Ureter (tissue), 1 donor: ENCODE data around the gene CDKN1C. TPM values are rescaled to one million over a fixed set of nuclear protein-coding genes. Genes with fewer than 3 reads are reported as not detected.
A peak's percentile ranks its signal among the peaks of the same experiment; 100 is the strongest.
"Not testable (repeated sequence)": the region's sequence is repeated elsewhere in the genome, so short reads cannot be mapped to it uniquely, and the experiment has no call there.

Source experiments
- DNase-seq: peaks from one replicate; pipeline ENCODE4 v3.0.0-alpha.2; 2020; ENCODE audit warnings: low spot score
- total RNA-seq: library from RNA; stranded (reverse); gene quantifications from one replicate; pipeline ENCODE4 v1.2.4, GENCODE V29; 2023
- donor health status: DM: yes; HTN: yes; CAD: no.

The CDKN1C gene
- total RNA-seq, 1 donor from 2014 or later = 21.5 TPM

DNA sequence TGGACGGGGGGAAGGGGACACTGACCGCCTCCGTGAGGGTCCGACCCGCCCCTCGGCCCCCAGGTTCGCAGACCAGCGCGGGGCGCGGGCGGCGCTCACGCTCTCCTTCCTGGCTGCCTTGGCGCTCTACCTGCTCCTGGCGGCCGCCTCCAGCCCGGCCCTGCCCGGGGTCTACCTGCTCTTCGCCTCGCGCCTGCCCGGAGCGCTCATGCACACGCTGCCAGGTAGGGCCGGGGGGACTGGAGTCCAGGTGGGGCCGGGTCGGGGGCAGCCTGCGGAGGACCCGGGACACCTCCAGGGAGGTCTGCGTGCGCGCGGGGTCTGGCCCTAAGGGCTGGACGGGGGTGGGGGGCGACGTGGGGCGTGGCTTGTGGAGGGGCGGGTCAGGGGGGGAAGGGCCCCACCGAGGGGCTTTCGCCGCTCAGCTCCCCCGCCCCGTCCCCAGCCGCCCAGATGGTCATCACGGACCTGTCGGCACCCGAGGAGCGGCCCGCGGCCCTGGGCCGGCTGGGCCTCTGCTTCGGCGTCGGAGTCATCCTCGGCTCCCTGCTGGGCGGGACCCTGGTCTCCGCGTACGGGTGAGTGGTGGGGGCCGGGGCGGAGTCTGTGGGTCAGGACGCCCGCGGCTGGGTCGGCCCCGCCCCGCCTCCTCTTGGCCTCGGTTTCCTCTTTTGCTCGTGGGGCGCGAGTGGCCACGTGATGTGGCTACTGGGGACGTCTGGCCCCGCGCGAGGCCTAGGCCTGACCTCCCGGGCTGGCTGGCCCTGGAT, 23.7 kb upstream of the CDKN1C start:
- no peak for DNase-seq

DNA sequence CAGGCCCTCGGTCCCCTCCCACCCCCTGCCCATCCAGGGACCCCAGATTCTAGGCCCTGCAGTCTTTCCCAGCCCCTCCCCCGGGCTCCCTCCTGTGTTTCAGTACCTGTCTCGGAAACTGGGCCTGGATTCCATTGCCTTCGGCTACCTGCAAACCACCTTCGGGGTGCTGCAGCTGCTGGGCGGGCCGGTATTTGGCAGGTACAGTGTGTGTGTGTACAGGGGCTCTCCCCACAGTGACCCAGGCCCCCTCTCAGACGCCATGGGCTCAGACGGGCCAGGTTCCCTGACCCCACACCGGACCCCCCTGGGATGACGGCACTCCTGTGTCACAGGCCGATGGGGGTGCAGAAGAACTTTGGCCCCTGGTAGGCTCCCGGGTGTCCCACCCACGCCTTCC, 22.6 kb upstream of the CDKN1C start:
- DNase-seq = no peak

DNA sequence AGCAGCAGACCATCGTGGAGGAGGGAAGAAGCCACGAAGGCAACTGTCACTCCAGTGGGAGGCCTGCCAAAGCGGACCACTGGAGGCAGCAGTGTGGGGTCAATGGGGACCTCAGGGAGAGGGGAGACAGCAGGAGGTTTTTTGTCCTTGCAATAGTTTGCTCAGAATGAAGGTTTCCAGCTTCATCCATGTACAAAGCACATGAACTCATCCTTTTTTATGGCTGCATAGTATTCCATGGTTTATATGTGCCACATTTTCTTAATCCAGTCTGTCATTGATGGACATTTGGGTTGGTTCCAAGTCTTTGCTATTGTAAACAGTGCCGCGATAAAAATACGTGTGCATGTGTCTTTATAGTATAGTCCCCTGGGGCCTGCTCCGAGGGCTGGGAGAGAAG, 19.7 kb upstream of the CDKN1C start:
- DNase-seq = not testable (repeated sequence)

DNA sequence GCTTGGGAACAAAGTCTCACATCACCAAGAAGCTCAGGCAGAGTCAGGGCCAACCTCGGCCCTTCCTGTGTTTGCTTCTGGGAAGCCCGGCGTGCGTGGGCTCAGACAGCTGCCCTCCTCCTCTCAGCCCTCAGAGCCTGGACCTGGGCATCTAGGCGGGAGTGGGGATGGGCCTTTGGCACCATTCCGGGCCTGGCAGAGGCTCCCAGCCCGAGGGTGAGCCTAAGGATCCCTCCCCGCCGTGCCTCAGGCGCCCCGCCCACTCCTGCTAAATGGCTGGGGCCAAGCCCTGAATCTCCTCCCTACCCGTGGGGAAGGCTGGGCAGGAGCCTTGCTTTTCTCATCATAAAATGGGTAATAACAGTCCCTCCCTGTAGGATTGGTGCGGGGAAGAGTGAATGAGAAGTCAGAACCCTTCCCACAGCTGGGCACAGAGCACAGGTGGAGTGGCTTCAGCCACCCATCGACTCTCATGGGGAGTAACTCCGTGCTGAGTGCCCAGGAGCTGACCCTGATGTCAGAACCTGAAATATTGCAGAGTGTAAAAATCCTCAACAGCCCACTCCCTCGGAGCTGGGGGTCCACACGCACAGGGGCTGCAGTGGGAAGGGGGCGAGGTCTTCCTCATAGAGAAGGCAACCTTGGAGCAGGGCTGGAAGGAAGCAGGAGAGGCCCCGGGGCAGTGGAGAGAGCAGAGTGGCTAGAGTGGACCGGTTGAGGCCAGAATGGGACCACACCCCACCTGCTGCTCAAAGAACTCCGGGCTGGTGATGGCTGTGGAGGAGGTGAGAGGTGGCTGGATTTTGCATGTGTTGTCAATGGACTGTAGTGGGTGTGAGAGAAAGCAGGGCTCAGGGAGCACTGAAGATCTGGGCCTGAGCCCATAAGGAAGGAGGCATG, 18.8 kb upstream of the CDKN1C start:
- DNase-seq = no peak

DNA sequence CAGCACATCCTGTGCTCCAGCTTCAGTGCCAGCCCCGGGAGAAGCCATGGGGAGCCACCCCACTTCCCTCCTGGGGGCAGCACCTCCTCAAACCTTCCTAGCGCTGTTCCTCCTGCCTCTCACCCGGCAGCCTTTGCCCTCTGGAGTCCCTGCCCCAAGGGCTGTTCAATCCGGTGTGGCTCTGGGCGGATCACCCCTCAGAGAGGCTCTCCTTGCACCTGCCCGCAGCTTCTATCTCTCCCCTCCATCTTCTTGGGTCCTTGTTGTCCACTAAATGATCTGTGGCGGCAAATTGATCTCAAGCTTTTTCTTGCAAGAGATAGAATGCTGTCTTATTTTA, 18.1 kb upstream of the CDKN1C start:
- DNase-seq = no peak

DNA sequence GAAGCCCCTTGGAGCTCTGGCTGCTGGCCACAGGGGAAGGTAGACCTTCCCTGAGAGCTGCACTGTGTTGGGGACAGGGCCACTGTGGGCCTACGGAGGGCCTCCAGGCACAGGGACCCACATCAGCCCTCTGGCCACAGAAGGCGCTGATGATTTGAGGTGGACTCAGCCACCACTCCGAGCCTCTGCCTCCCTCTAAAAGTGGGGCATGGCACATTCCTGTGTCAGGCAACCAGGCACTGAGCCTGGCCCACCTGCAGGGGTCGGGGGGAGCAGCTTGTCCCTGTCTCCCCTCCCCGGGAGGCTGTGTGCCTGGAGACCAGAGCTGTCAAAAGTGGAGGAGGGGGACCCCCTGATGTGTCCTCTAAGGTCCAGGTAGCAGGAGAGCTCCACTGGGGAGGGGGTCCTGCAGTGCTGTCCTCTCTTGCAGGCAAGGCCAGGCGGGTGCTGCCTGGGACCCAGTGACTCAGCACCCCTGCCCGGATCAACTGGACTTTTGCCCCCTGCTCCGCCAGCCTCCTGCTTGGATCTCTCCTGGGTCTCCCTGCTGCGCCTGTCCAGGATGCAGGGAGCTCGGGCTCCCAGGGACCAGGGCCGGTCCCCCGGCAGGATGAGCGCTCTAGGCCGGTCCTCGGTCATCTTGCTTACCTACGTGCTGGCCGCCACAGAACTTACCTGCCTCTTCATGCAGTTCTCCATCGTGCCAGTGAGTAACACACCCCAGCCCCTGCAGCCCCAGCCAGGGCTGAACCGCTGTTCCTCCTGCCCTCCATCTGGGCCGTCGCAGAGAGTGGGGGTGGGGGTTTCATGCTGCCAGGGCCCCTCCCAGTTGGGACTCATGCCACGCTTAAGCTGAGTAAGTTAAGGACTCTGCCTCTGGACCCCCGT, 17.5 kb upstream of the CDKN1C start:
- DNase-seq = no peak

DNA sequence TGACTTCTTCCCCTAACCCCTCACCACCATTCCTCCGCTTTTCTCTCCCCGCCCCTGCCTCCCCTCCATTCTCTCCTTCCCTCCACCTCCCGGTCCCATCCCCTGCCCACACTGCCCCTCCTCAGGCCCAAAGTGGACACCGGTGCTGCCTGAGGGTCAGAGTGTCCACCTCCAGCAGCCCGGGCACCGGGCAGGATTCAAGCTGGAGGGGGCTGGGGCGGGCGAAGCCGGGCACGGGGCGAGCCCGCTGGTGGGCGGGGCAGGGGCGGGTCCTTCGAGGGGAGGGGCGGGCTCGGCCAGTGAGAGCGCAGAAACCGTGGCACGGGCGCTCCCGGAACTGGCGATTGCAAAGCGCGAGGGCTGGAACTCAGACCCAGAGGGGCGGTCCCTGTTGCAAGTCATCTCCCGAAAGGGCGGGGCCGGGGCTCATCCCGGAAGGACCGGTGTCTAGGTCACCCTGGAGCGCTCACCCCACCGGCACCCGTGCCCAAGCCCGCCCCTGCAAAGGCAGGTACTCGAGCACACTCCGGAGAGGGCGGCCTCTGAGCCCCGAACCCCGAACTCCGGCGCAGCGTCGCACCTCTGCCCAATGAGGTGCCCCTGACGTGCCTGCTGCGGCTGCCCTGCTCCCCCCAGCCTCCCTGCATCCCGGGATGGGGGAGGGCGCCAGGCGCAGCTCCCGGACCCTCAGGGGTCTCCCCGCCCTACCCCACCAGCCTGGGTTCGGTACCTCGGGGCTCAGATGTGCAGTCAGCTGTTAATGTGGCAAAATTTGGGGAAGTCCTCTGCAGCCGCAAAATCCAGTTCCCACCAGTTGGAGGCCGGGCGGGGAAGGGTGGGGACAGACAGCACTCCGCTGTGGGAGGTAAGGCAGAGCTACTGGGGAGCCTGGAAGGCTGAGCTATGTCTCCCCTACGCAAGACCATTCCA, 16.5 kb upstream of the CDKN1C start:
- peak; percentile 98 for DNase-seq

DNA sequence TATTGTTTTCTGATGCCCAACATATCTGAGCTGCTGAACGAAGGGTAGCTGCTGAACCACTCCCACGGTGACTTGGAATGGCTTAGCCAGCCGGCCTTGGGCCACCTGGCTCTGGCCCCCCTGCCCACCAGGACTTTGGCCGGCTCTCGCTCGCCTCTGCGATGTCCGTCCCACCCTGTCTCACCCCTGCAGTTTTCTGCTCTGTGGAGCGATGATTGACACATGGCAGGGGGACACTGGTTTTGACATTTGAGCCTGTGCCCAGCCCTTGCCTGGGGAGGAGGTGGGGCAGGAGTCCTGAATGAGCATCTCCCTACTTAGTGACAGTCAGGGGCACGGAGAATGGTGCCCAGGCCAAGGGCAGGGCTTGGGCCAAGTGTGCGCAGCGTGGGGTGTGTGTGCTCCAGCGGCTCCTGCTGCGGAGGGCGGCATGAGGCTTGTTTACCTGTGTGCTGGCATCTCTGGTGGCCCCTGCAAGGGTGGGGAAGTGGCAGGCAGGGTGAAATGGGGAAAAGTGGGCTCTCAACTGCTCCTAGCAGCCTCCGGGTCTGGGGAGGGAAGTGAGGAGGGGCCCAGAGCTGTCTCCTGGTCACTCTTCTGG, 15.7 kb upstream of the CDKN1C start:
- DNase-seq = no peak

DNA sequence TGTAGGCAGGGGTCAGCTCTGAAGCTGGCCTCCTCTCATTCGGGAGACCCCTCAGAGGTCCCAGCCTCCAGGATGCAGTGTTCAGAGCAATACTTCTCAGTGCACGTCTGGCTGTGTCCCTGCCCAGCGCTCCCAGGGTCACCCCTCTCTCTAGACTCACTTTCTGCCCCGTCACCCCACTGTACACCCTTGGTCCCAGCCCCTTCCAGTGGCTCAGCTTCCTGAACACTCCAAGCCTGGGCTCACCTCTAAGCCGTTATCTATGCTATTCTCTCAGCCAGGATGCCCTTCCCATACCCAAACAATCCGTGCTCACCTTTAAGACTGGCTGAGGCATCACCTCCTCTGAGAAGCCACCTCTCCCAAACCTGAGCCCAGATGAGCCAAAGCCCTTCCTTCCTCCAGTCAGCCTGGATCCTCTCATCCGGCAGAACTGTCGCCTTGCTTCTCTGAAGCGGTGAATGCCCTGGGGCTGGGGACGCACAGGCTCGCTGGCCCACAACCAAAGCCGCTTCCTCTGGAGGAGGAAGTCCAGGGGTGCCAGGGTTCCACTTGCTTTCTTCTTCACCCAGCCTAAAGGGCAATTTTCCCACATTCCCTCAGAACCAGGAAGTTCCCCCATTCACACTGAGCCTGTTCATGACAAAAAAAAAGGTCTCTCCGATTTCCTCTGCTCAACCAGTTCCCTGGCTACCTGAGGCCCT, 13.7 kb upstream of the CDKN1C start:
- DNase-seq = peak; percentile 68

DNA sequence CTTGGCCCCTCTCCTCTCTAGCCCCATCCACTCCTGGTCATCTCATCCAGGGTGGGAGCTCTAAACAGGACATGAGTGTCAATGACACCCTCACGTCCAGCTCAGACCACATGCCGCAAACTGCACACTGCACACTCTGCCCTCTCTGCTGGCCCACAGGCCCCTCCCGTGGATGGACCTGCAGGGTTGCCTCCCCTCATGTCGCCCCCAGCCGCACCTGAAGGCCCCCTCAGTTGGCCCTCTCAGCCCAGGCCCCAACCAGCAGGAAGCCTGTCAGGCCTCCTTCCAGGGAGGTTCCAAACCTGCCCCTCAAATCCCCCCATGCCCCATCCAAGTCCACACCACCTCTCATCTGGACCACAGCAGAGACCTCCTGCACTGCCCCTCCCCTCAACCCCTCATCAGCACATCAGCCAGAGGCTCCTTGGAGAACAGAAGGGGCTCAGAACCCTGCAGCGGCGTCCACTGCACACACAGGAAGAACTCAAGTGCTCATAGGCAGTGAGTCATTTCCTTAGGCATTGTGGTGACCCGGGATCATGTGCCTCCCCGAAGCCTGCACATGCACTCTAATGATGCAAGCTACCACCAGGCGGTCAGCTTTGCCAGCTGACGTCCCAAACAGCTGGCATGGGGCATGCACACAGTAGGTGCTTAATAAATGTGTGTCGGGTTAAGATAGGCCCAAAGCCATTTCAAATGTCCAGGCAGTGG, 12.9 kb upstream of the CDKN1C start:
- peak; percentile 78 for DNase-seq

DNA sequence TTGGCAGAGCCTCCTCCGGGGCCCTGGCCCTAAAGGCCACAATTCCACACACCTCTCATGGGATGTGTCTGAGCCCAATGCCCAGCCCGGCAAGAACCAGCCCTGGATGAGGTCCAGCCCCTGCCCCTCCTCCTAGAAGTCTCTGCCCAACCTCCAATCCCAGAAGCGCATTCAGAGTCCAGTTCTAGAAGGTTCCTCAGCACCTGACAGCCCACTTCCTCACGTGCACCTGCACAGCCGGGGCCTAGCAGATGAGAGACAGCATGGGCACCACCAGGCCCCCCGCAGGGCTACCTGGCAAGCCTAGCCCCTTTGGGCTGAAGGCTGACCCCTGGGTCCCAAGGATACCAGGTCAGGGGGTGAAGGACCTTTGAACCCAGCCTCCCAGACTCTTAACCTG, 11.5 kb upstream of the CDKN1C start:
- DNase-seq = no peak

DNA sequence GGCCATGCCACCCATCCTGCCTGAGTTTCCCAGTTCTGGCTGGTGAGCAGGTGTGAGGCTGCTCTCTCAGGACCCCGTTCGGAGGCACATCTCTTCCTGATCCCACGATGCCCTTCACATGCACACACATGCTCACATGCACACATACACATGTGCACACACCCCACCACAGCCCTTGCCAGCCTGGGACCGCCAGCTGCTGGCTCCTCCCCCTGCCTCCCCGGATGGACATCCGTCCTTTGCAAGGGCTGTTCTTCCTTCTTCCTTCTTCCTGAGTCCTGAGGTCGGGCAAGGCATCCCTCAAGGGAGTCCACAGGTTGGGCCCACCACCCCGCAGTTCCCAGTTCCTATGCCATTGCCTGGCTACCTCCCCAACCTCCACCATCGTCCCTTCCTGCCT, 10.5 kb upstream of the CDKN1C start:
- DNase-seq = no peak

DNA sequence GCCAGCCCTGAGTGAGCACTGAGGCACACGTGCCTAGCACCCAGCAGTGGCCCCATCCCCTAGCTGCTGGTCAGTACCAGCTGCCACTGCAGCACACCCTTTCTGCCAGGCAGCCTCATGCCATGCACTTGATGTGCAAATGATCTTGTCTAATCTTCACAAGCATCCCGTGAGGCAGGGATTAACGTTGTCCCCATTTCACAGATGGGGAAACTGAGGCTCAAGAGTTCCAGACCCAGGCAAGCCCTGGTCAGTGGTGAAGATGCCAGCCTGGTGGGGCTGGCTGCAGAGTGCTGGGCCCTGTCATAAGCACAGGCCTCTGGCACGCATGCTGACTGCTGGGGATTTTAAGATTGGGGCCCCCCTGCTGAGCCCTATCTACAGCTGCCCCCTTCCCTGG, 8.4 kb upstream of the CDKN1C start:
- DNase-seq = no peak

DNA sequence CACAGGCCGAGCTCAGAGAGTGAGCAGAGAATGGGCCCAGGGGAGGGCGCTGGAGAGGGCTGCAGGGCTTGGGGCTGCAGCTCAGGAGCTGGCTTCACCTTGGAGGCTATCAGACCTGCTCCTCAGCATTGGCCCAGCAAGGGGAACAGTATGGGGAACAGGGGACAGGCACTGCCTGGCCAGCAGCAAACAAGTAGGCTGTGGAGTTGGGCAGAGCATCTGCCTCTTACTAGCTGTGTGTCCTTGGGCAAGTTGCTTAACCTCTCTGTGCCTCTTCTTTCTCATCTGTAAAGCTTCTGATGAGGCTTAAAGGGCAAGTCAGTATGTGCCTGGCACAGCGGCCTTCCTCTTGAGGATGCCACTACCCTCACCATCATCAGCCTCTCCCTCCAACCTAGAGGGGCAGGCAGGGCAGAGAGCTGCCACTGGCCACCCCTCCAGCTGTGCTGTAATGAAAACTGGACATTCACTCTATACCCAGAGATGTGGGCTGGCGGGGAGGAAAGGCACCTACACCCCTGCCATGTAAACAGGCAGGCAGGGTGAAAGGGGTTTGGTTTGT, 7.5 kb upstream of the CDKN1C start:
- no peak for DNase-seq

DNA sequence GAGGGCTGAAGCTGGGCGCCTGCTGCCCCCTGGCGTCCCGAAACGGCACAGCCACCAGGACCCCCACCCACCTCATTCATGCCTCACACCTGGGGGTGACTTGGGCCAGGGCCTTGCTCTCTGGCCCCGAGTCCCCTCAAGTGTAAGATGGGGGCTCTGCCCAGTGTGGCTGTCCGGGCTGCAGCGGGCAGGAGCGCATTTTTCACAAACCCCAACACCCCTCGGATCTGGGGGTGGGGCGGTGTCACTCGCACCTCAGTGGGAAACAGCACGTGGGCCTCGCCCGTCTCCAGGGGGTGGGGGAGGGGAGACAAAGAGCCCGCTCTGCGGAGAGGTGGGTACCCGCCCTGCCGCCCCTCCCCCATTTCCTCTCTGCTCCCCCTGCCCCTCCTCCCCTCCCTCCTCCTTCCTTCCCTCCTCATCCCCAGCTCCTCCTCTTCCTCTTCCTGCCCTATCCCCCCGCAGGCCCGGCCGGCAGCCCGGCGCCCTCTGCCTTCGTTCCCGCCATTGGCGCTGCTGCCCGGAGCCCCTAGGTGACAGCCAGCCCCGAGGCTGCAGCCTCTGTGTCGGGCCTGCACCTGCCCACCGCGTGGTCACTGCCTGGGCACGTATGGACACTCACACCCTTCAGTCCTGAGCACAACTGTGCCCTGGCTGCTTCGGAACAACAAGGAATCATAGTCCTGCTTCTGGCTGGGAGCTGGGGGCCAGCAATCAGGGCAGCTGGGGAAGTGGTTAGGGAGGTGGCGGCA, 6.8 kb upstream of the CDKN1C start:
- peak; percentile 80 for DNase-seq

DNA sequence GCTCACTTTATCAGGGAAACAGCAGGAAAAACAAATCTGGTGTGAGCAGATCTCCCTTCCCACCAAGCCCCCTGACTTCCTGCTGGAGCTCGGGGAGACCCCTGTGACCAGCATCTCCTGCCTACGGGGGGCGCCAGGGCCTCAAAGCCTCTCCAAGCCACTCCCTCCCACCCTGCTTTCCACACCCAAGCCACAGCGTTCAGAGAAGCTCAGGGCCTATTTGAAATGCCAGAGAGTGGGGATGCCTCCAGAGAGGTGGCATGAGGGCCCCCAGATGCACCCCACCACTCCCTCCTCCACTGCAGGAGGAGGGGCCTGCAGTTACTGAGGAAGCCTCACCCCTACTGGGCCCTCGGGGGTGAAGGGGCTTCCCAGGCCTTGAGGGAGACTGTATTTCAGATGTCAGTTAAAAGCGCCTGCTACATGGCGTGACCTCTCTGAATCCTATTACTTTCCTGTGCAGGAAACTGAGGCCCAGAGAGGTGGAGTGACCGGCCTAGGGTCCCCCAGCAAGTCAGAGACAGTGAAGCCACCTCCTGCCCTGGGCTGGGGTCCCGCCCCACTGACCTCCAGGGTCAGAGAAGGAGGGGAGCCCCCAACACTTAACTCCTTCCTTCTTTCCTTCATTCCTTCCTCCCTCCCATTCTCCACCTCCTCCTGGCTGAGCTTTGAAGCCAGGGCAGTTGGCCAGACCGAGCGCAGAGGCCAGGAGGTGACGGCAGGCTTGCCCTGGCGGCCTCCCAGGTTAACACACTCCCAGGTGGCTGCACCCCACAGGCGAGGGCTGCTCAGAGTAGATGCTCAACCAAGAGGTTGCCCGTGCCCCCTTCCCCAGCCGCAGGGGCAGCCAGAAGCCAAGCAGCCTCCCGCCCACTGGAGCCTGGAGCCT, 6.0 kb upstream of the CDKN1C start:
- no peak for DNase-seq
